Measurements from ENCODE around the gene PRC1. TPM values are rescaled to one million over a fixed set of nuclear protein-coding genes. Genes with fewer than 3 reads are reported as not detected.

PRC1 gene
- total RNA-seq, 2 experiments from 2014 or later: 149 to 224 TPM

- no peak for DNase-seq (ENCODE audit: low spot score)
- ChIA-PET CTCF (ENCODE audit: unreplicated experiment) (interaction anchor here (0.6 kb wide), 1 partner anchor 88 kb away, joined by 8 read pairs; no protein-coding TSS in a partner anchor), POLR2A (interaction anchor here (0.6 to 2.4 kb wide), 6 partner anchors 11 to 138 kb away, joined by 3 to 15 read pairs (median 6); partner anchors contain the start of gene RCCD1)
- Histone ChIP-seq H3K9me2 (ENCODE audit: insufficient read depth, low read length) (no peaks in the 10 kb centered on the region), H3K4me1 (ENCODE audit: insufficient read depth, low read length, poor library complexity, severe bottlenecking) (peaks cover 16% of the 10 kb centered on the region), H3K27ac (ENCODE audit: low read depth, low read length, poor library complexity, severe bottlenecking) (no peak overlapping the region), H3K36me3 (ENCODE audit: insufficient read depth, low read length) (no peaks in the 10 kb centered on the region), H3K4me3 (ENCODE audit: low read depth, low read length, poor library complexity, severe bottlenecking) (peak overlapping the region; percentile 91), H3K79me2 (ENCODE audit: insufficient read depth, low read depth, low read length) (peaks cover 3% of the 10 kb centered on the region; the same call in 1 of the 2 replicates), H2AFZ (ENCODE audit: low read length) (peak overlapping the region; percentile 97), H3K9me3 (ENCODE audit: low read length) (no peaks in the 10 kb centered on the region), H3K4me2 (ENCODE audit: low read length) (peak overlapping the region; percentile 96), H4K20me1 (ENCODE audit: insufficient read depth, low read length) (no peaks in the 10 kb centered on the region)
- intact Hi-C loops (cut with micrococcal nuclease; ENCODE audit: unreplicated experiment): loop anchor here (1.0 to 10.0 kb wide), 2 partner anchors 28 to 618 kb away; partner anchors contain the start of gene PRC1
- TF ChIP-seq CTCF (conservative IDR thresholded peaks at IDR 0.05; ENCODE audit: low read length) (no peak), EZH2phosphoT487 (IDR thresholded peaks at IDR 0.05; ENCODE audit: borderline replicate concordance, low read depth, low read length) (no peak)
- BruUV-seq (replicated peaks): TSS peak; percentile 57
These were observed 28.4 kb upstream of the PRC1 start for GRCh38 chr15:91022832-91023129.

GRCh38 chr15:91022075-91022831 lies 27.9 kb upstream of the PRC1 start, which contains the start of gene VPS33B:
Gene VPS33B, minus strand, starts transcription at chr15:91022594. Its CDS starts 345 bp downstream, at chr15:91022249.
- H3K4me3 ChIP-seq (ENCODE audit: low read depth, low read length, poor library complexity, severe bottlenecking): peak within 1 kb of the TSS; percentile 91
- peak within 1 kb of the TSS; percentile 96 for H3K4me2 ChIP-seq (ENCODE audit: low read length)
- peaks cover 3% of the 10 kb centered on the region; the same call in 1 of the 2 replicates for H3K79me2 ChIP-seq (ENCODE audit: insufficient read depth, low read depth, low read length)
- intact Hi-C loops (cut with micrococcal nuclease; ENCODE audit: unreplicated experiment): loop anchor here (1.0 to 10.0 kb wide), 2 partner anchors 28 to 617 kb away; partner anchors contain the start of gene PRC1
- ChIA-PET POLR2A (interaction anchor here (0.6 to 2.4 kb wide), 6 partner anchors 11 to 138 kb away, joined by 3 to 15 read pairs (median 6); partner anchors contain the start of gene RCCD1), CTCF (ENCODE audit: unreplicated experiment) (interaction anchor here (0.6 to 0.9 kb wide), 2 partner anchors 67 to 88 kb away, joined by 4 to 8 read pairs; no protein-coding TSS in a partner anchor)
- H3K9me2 ChIP-seq (ENCODE audit: insufficient read depth, low read length): no peaks in the 10 kb centered on the region
- H2AFZ ChIP-seq (ENCODE audit: low read length): peak within 1 kb of the TSS; percentile 97
- BruUV-seq (replicated peaks): TSS peak; percentile 83
- peak; percentile 86 for DNase-seq (ENCODE audit: low spot score)
- no peak within 1 kb of the TSS for H3K27ac ChIP-seq (ENCODE audit: low read depth, low read length, poor library complexity, severe bottlenecking)
- peaks cover 16% of the 10 kb centered on the region for H3K4me1 ChIP-seq (ENCODE audit: insufficient read depth, low read length, poor library complexity, severe bottlenecking)
- H4K20me1 ChIP-seq (ENCODE audit: insufficient read depth, low read length): no peaks in the 10 kb centered on the region
- no peaks in the 10 kb centered on the region for H3K36me3 ChIP-seq (ENCODE audit: insufficient read depth, low read length)
- no peak for TF ChIP-seq EZH2phosphoT487 (IDR thresholded peaks at IDR 0.05; ENCODE audit: borderline replicate concordance, low read depth, low read length)
- TF ChIP-seq CTCF (conservative IDR thresholded peaks at IDR 0.05; ENCODE audit: low read length): no peak
- no peaks in the 10 kb centered on the region for H3K9me3 ChIP-seq (ENCODE audit: low read length)

Measured in OCI-LY7 (cell line).